Lung (tissue), 12 donors: ENCODE results near the gene HLCS. TPM values are rescaled to one million over a fixed set of nuclear protein-coding genes. Genes with fewer than 3 reads are reported as not detected.

Experiments used
- ATAC-seq: fragments of 200-7000 bp; cut with Tn5 transposase; one replicate; pipeline ENCODE4 v1.9.1; 2020; ENCODE audit warnings: moderate number of reproducible peaks; ENCODE audit not compliant: insufficient read depth, low FRiP score
- DNase-seq, 3 donors: peaks; one replicate each; pipeline ENCODE4 v3.0.0-alpha.2; 2013 to 2017
- H3K27ac ChIP-seq, 2 donors: one replicate each; pipeline ENCODE4 v1.5.1; 2013; ENCODE audit warnings: mild to moderate bottlenecking in 2 of 2, moderate library complexity in 2 of 2, control low read depth in 1 of 2, inconsistent platforms in 1 of 2, low read depth in 1 of 2, low read length in 1 of 2
- H3K27me3 ChIP-seq, 3 donors: one replicate each; pipeline ENCODE4 v1.5.1; 2013; ENCODE audit warnings: low read length in 2 of 3; ENCODE audit not compliant: control insufficient read depth in 3 of 3, insufficient read depth in 3 of 3
- H3K36me3 ChIP-seq, 4 donors: one replicate each; pipeline ENCODE4 v1.5.1; 2013; ENCODE audit warnings: low read length in 4 of 4, mild to moderate bottlenecking in 1 of 4, moderate library complexity in 1 of 4; ENCODE audit not compliant: control insufficient read depth in 4 of 4, insufficient read depth in 4 of 4
- H3K4me1 ChIP-seq, 5 donors: one replicate each; pipeline ENCODE4 v1.5.1; 2013; ENCODE audit warnings: low read length in 5 of 5, mild to moderate bottlenecking in 2 of 5, moderate library complexity in 1 of 5; ENCODE audit not compliant: control insufficient read depth in 5 of 5, insufficient read depth in 5 of 5
- H3K4me3 ChIP-seq: one replicate; pipeline ENCODE4 v1.5.1; 2013; ENCODE audit warnings: mild to moderate bottlenecking, control low read depth, moderate library complexity
- H3K9ac ChIP-seq, 2 donors: one replicate each; pipeline ENCODE4 v1.5.1; 2013; ENCODE audit warnings: low read length in 2 of 2, control low read depth in 1 of 2; ENCODE audit not compliant: insufficient read depth in 1 of 2
- H3K9me3 ChIP-seq, 4 donors: one replicate each; pipeline ENCODE4 v1.5.1; 2013; ENCODE audit warnings: low read length in 3 of 4, mild to moderate bottlenecking in 1 of 4, moderate library complexity in 1 of 4; ENCODE audit not compliant: control insufficient read depth in 4 of 4, insufficient read depth in 3 of 4
- WGBS, 2 donors: extraction: QIAGEN DNeasy Blood & Tissue Kit; methylation state at CpG; one replicate each; pipeline ENCODE4 v1.1.7; 2013; 5-methylcytosine and 5-hydroxymethylcytosine counted together
- polyA plus RNA-seq, 2 donors: library from polyadenylated mRNA; stranded (reverse); fragments of 200-250 nt; gene quantifications; one replicate each; pipeline ENCODE4 v1.2.1, GENCODE V29; 2013
- total RNA-seq, 2 donors: library from RNA; depleted of rRNA in 1 of 2; stranded (reverse); fragments of >200 nt in 1 of 2; gene quantifications; one replicate each; pipeline ENCODE4 v1.2.1, GENCODE V29; 2014 to 2021
- TF ChIP-seq, protein P1 (sequence below): IDR thresholded peaks from 2 replicates; pipeline ENCODE4 v1.5.1; 2012; ENCODE audit warnings: mild to moderate bottlenecking; ENCODE audit errors: control extremely low read depth, extremely low read depth
- donor health status: control.
- donor health status: control.
- donor health status: Bipolar disorder and iron deficiency.
- donor health status: healthy.
- donor health status: DM: yes; HTN: yes; CAD: no.

Gene HLCS
- total and polyA plus RNA-seq, 4 donors = 5.0 to 28.8 (median 17.5) TPM

DNA sequence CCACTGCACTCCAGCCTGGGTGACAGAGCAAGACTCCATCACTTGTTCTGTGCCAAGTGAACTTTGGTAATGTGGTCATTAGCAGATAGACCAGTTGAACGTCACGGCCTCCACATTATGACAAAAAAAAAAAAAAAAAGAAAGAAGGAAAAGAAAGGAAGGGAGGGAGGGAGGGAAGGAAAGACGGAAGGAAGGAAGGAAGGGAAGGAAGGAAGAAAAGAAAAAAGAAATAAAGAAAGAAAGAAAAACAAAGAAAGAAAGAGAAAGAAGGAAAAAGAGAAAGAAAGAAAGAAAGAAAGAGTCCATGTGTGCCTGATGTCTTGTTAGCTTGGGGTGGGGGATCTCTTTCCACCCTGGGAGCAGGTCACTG, 222.3 kb downstream of the HLCS start:
- WGBS, 2 donors = 91 to 93% methylated on average over 3 of the region's 3 CpGs
- DNase-seq (no peak), ATAC-seq (no peak)
- Histone ChIP-seq H3K27me3 (peaks cover 3 to 15% (median 6%) of the 10 kb centered on the region in 3 donors), H3K9me3 (no peaks in the 10 kb centered on the region), H3K9ac (no peak overlapping the region), H3K27ac (no peak overlapping the region), H3K4me1 (peaks cover 0 to 19% (median 8%) of the 10 kb centered on the region in 5 donors), H3K36me3 (no peaks in the 10 kb centered on the region), H3K4me3 (no peak overlapping the region)
- TF ChIP-seq, protein P1, sequence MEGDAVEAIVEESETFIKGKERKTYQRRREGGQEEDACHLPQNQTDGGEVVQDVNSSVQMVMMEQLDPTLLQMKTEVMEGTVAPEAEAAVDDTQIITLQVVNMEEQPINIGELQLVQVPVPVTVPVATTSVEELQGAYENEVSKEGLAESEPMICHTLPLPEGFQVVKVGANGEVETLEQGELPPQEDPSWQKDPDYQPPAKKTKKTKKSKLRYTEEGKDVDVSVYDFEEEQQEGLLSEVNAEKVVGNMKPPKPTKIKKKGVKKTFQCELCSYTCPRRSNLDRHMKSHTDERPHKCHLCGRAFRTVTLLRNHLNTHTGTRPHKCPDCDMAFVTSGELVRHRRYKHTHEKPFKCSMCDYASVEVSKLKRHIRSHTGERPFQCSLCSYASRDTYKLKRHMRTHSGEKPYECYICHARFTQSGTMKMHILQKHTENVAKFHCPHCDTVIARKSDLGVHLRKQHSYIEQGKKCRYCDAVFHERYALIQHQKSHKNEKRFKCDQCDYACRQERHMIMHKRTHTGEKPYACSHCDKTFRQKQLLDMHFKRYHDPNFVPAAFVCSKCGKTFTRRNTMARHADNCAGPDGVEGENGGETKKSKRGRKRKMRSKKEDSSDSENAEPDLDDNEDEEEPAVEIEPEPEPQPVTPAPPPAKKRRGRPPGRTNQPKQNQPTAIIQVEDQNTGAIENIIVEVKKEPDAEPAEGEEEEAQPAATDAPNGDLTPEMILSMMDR = no peak

- DNase-seq (no peak), ATAC-seq (no peak)
- TF ChIP-seq, protein P1 = no peak
- no peak overlapping the region for H3K27ac ChIP-seq
- H3K27me3 ChIP-seq = peaks cover 3 to 15% (median 6%) of the 10 kb centered on the region in 3 donors
- H3K4me3 ChIP-seq = no peak overlapping the region
- H3K36me3 ChIP-seq = no peaks in the 10 kb centered on the region
- no peaks in the 10 kb centered on the region for H3K9me3 ChIP-seq
- H3K4me1 ChIP-seq = peaks cover 0 to 19% (median 8%) of the 10 kb centered on the region in 5 donors
- H3K9ac ChIP-seq = no peak overlapping the region
- WGBS, 2 donors = 95% methylated on average over 9 of the region's 9 CpGs
Measured at GRCh38 chr21:36743446-36743845, 223.0 kb downstream of the HLCS start.

DNA sequence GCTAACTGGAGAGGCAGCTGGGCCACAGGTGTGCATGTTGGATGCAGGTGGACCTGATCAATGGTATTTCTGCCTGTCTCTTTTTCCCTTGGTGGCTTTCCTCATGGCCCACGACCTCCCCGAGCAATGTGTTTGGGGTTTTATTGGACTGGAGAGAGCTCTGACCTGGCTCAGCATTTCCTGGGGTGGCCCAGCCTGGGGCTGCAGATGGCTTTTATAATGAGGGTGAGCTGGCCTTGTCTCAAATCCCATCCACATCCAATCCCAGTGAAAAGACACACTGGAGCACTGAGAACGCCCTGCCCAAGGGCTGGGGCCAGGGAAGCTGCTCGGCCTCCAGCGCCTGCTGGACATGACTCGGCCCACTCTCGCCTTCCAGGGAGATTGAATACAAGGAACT, 223.5 kb downstream of the HLCS start:
- WGBS, 2 donors = 96 to 97% methylated on average over 7 of the region's 7 CpGs
- Histone ChIP-seq H3K27ac (no peak overlapping the region), H3K9me3 (no peaks in the 10 kb centered on the region), H3K9ac (no peak overlapping the region), H3K36me3 (no peaks in the 10 kb centered on the region), H3K4me1 (peaks cover 0 to 16% (median 8%) of the 10 kb centered on the region in 5 donors), H3K4me3 (no peak overlapping the region), H3K27me3 (peaks cover 2 to 15% (median 6%) of the 10 kb centered on the region in 3 donors)
- no peak for ATAC-seq
- TF ChIP-seq, protein P1 = no peak
- DNase-seq = no peak

DNA sequence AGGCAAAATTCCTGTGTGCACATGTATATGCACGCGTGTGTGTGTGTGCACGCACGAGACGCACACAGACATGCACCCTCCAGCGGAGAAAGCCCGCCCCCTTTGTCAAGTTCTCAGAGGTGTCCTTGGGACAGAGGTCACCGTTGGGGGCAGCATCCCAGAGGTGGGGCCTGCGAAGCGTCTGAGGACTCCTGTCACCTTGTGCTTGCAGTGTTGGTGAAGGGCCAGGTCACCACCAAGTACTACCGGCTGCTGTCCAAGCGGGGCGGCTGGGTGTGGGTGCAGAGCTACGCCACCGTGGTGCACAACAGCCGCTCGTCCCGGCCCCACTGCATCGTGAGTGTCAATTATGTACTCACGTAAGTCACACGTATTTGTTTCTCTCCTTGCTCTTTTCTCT, 225.0 kb downstream of the HLCS start:
- H3K9me3 ChIP-seq = no peaks in the 10 kb centered on the region
- 92 to 95% methylated on average over 21 of the region's 21 CpGs for WGBS, 2 donors
- H3K4me1 ChIP-seq = peaks cover 0 to 9% (median 5%) of the 10 kb centered on the region in 5 donors
- no peak overlapping the region for H3K9ac ChIP-seq
- no peak for DNase-seq
- no peaks in the 10 kb centered on the region for H3K36me3 ChIP-seq
- H3K4me3 ChIP-seq = no peak overlapping the region
- ATAC-seq = no peak
- TF ChIP-seq, protein P1 = no peak
- no peak overlapping the region for H3K27ac ChIP-seq
- H3K27me3 ChIP-seq = peaks cover 0 to 7% (median 2%) of the 10 kb centered on the region in 3 donors
